A549 treated with Hydrocortisone at 1 μM for 4 hours (cell line): ENCODE data around the gene UNC50. TPM values are rescaled to one million over a fixed set of nuclear protein-coding genes. Genes with fewer than 3 reads are reported as not detected.

Experiments used
- total RNA-seq: library from RNA; stranded (reverse); fragments of 200-300 nt; extraction: Qiagen RNA extraction; gene quantifications from 5 replicates; pipeline ENCODE4 v1.2.3, GENCODE V29; 2022

Gene UNC50
- total RNA-seq, result 45.0 to 49.1 TPM (median 46.1 TPM) in 5 replicates

GRCh38 chr2:98608116-98608961 lies at the start of gene UNC50, which contains the start of gene COA5:
Gene UNC50 (plus strand): TSS chr2:98608589. CDS start chr2:98609760, 1,171 bp downstream.
Gene COA5 (minus strand): TSS chr2:98608512. CDS start chr2:98608405, 107 bp downstream.

Other genes starting within 250 kb of the UNC50 start
- gene INPP4A, start 163.7 kb upstream of the UNC50 start, total RNA-seq, result 6.0 to 9.3 TPM (median 8.9 TPM) in 5 replicates
- gene COA5, start 77 bp upstream of the UNC50 start, total RNA-seq, result 15.6 to 24.5 TPM (median 23.4 TPM) in 5 replicates
- 1.6 to 3.1 TPM (median 2.1 TPM) in 5 replicates for gene MGAT4A, start 122.5 kb downstream of the UNC50 start, total RNA-seq